Stomach (tissue), 4 donors: ENCODE data around the gene KYNU.

Source experiments
- POLR2A ChIP-seq, 4 donors: fragments of 450-650 bp; IDR thresholded peaks; one replicate each; pipeline ENCODE4 v1.6.1; 2016; ENCODE audit warnings: antibody characterized with exemption in 4 of 4, control low read depth in 2 of 4, mild to moderate bottlenecking in 1 of 4, moderate library complexity in 1 of 4
- POLR2AphosphoS5 ChIP-seq, 3 donors: sonication (generic); formaldehyde crosslinking; IDR thresholded peaks; one replicate each; pipeline ENCODE4 v1.6.1; 2016; ENCODE audit warnings: antibody characterized with exemption in 3 of 3
- TF ChIP-seq, protein P1 (sequence below), 7 experiments: fragments of 450-650 bp in 4 of 7; fragments of 200-600 bp in 3 of 7; sonication (generic) in 3 of 7; IDR thresholded peaks; one replicate each; pipeline ENCODE4 v1.5.1; 2016 to 2019; ENCODE audit warnings: antibody characterized with exemption in 7 of 7, control low read depth in 2 of 7, mild to moderate bottlenecking in 1 of 7

GRCh38 chr2:142858961-142859360 is 18.5 kb upstream of the KYNU start:
- TF ChIP-seq, protein P1, sequence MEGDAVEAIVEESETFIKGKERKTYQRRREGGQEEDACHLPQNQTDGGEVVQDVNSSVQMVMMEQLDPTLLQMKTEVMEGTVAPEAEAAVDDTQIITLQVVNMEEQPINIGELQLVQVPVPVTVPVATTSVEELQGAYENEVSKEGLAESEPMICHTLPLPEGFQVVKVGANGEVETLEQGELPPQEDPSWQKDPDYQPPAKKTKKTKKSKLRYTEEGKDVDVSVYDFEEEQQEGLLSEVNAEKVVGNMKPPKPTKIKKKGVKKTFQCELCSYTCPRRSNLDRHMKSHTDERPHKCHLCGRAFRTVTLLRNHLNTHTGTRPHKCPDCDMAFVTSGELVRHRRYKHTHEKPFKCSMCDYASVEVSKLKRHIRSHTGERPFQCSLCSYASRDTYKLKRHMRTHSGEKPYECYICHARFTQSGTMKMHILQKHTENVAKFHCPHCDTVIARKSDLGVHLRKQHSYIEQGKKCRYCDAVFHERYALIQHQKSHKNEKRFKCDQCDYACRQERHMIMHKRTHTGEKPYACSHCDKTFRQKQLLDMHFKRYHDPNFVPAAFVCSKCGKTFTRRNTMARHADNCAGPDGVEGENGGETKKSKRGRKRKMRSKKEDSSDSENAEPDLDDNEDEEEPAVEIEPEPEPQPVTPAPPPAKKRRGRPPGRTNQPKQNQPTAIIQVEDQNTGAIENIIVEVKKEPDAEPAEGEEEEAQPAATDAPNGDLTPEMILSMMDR (IDR thresholded peaks at IDR 0.05): no peak
- TF ChIP-seq POLR2AphosphoS5 (IDR thresholded peaks at IDR 0.05): no peak
- TF ChIP-seq POLR2A (IDR thresholded peaks at IDR 0.05): no peak
